DND-41 (cell line): ENCODE results near the gene GABBR2.

Experiments used
- EZH2 ChIP-seq: IDR thresholded peaks from 3 replicates; pipeline ENCODE4 v1.6.1; 2012; ENCODE audit warnings: borderline replicate concordance, low read depth, mild to moderate bottlenecking, moderate library complexity, low read length, inconsistent platforms; ENCODE audit not compliant: severe bottlenecking
- TF ChIP-seq, protein P1 (sequence below): IDR thresholded peaks from 2 replicates; pipeline ENCODE4 v1.5.1; 2012; ENCODE audit warnings: borderline replicate concordance, low read length, moderate library complexity, mild to moderate bottlenecking; ENCODE audit not compliant: poor library complexity, severe bottlenecking; ENCODE audit errors: extremely low read depth

DNA sequence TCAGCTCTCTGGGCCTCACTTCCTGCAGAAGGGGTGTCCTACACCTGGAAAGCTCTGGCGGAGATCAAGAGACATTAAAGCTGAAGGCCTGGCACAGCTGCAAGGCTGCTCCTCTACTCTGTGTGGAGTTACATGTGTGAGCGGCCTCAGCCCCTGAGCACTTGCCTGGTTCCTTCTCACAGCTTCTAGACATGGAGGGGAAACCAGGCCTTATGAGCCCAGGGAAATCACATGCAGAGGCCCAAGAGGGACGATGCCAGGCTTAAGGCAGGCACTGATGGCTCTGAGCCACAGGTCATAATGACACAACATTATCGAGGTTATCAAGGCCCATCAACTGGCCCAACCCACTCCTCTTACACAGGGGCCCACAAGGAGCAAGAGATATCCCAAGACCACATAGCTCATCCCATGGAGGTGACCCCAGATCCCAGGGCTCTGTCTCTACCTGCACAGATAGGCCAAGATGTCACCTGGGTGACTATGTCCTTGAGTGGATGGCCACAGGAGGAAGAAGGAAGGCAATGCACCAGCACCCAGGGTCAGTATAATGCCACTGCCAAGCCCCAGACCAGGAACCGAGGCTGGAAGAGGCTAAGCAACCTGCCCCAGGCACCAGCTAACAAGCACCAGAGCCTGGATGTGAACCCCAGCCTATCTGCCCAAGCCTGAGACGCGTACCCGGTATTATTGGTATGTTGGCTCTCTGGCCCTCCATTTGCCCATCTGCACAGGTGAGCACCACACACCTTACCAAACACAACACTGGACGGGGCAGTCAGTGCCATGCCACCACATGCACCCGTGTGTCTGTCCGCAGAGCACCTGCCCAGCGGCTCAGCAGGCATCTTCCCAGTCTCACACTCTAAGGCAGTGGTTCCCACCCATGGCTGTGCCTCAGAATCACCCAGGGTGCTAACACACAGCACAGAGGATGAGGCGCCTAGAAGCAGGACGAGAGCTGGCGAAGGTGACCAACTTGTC, 143.3 kb downstream of the GABBR2 start:
- no peak for TF ChIP-seq EZH2
- TF ChIP-seq, protein P1, sequence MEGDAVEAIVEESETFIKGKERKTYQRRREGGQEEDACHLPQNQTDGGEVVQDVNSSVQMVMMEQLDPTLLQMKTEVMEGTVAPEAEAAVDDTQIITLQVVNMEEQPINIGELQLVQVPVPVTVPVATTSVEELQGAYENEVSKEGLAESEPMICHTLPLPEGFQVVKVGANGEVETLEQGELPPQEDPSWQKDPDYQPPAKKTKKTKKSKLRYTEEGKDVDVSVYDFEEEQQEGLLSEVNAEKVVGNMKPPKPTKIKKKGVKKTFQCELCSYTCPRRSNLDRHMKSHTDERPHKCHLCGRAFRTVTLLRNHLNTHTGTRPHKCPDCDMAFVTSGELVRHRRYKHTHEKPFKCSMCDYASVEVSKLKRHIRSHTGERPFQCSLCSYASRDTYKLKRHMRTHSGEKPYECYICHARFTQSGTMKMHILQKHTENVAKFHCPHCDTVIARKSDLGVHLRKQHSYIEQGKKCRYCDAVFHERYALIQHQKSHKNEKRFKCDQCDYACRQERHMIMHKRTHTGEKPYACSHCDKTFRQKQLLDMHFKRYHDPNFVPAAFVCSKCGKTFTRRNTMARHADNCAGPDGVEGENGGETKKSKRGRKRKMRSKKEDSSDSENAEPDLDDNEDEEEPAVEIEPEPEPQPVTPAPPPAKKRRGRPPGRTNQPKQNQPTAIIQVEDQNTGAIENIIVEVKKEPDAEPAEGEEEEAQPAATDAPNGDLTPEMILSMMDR, result no peak
